HG02981 (cell line): Measurements from ENCODE around the gene MACIR.
"Not testable (repeated sequence)": the region's sequence is repeated elsewhere in the genome, so short reads cannot be mapped to it uniquely, and the experiment has no call there.

Experiments used
- ATAC-seq: cut with Tn5 transposase; IDR thresholded peaks from one replicate; pipeline ENCODE4 v1.9.1; 2021; ENCODE audit warnings: mild to moderate bottlenecking, moderate library complexity; ENCODE audit not compliant: unreplicated experiment

The MACIR gene, protein sequence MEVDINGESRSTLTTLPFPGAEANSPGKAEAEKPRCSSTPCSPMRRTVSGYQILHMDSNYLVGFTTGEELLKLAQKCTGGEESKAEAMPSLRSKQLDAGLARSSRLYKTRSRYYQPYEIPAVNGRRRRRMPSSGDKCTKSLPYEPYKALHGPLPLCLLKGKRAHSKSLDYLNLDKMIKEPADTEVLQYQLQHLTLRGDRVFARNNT

GRCh38 chr5:103258368-103258956, at the start of gene MACIR:
MACIR (plus strand) TSS chr5:103258763; CDS start chr5:103275920, 17,157 bp downstream.
- peak; percentile 83 for ATAC-seq

DNA sequence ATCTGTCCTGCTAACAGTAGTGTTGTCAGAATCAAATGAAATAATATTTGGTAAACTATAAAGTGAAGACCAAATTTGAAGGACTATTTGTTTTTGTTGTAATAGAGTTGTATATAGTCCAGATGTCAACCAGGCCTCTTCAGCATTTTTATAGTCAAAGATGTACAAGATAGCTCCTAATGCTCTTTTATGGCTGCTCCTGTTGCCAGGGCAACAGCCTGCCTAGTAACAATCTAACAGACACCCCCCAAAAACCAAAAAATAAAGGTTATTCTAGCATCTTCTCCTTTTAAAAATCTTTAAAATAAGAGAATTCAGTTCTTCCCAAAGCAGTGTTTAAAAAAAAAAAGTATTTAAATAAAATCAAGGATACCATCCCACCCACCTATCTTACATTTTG, 49.5 kb upstream of the MACIR start:
- no peak for ATAC-seq

GRCh38 chr5:103210952-103211351, 47.6 kb upstream of the MACIR start:
- ATAC-seq, result no peak

GRCh38 chr5:103211576-103212561, 46.7 kb upstream of the MACIR start:
- ATAC-seq, result peak; percentile 79

DNA sequence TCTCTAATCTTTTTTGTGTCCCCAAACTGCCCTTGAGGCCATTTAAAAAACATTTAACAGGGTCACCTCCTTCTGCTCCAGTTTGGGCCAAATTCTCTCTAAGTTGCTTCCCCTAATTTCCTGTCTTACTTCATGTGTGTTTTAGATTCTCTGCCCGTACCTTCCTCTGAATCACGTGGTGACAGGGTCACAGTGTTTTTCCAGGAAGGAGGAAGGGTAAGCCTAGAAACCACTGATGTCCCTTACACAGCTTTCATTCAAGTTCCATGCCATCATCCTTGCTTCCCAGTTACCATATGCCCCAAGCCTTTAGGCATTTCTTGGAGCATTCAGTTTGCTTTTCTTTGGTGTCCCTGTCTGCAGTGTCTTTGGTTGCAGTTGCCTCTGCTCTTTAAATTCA, 42.4 kb upstream of the MACIR start:
- ATAC-seq, result no peak

DNA sequence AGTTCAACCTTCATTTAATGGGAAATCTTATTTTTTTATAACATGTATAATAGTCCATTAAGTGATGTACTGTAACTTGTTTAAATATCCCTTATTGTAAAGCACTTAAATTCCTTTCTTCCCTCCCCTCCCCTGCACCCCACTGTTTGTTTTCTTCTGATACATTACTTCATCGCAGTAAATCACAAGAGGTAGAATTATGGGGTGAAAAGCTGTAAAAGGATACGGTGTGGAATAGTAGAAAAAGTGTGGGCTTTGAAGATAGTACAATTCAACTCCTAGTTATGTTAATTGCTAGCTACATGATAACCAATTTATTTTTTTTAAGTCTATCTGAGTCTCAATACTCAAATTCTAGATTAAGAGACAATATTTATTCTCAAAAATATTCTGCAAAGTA, 41.9 kb upstream of the MACIR start:
- ATAC-seq, result no peak

DNA sequence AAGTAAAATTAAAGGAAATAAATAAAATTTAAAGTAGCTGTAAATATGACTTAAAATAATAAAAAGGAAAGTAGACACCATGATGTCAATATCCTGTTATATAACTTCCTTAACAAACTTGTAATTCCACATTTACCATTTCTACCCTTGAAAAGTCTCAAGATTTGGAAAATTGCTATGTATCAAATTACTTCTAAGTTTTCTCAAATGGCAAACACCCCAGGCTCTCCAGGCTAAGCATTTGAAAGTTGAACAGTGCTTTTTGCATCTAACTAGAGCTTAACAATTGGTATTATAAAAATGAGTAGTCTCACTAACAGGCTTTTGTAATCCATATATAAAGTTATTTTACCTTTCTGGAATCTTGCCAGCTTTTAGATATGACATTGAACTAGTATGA, 41.5 kb upstream of the MACIR start:
- no peak for ATAC-seq

- no peak for ATAC-seq
These were observed 40.4 kb upstream of the MACIR start for GRCh38 chr5:103218164-103218563.

- ATAC-seq, result not testable (repeated sequence)
These were observed 39.5 kb upstream of the MACIR start for GRCh38 chr5:103219074-103219473.

- no peak for ATAC-seq
These were observed 35.3 kb upstream of the MACIR start for GRCh38 chr5:103223031-103223955.

GRCh38 chr5:103224118-103224893, 34.3 kb upstream of the MACIR start:
- ATAC-seq, result peak; percentile 87

GRCh38 chr5:103224894-103225246, 33.7 kb upstream of the MACIR start:
- no peak for ATAC-seq

DNA sequence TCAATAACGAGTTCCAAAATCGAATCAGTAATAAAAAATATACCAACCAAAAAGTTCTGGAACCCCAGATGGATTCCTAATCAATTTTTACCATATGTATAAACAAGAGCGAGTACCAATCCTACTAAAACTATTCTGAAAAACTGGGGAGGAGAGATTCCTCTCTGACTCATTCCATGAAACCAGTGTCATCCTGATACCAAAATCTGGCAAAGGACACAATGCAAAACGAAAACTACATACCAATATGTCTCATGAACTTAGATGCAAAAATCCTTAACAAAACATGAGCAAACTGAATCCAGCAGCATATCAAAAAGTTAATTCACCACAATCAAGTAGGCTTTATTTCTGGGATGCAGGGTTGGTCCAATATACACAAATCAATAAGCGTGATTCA, 30.5 kb upstream of the MACIR start:
- no peak for ATAC-seq

- no peak for ATAC-seq
These were observed 30.0 kb upstream of the MACIR start for GRCh38 chr5:103228588-103228987.

- peak; percentile 72 for ATAC-seq
These were observed 26.1 kb upstream of the MACIR start for GRCh38 chr5:103232393-103232999.

DNA sequence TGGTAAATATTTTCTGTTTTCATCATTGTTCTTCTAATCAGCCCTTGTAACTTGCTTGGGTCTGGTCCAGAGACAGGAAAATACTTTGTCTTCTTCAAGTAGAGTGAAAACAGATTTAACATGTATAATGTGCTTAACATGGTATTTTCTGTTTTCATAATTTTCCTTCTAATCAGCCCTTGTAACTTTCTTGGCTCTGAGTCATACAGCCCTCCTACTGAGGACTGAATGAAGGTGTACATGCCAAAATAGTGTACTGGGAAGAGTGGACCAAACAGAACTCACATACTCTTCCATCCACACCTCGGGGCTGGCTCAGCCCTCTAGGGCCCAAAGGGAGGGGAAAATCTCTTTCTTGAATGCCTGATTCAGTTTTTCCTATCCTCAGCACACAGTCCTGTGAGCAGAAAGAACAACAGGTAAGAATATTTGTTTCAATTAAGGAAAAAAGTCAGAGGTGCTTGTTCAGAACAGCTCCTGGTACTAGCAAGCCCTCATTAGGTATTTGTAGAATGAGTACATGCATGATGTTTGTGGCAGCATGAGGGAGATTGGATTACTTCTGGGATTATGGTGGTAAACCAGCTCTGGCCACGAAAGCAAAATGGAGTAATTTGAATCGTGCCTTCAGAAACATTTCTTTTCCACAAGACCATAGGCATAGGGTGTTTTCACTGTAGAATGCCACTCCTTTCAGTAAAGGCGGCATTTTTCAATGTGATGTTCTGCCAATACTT, 24.2 kb upstream of the MACIR start:
- no peak for ATAC-seq

DNA sequence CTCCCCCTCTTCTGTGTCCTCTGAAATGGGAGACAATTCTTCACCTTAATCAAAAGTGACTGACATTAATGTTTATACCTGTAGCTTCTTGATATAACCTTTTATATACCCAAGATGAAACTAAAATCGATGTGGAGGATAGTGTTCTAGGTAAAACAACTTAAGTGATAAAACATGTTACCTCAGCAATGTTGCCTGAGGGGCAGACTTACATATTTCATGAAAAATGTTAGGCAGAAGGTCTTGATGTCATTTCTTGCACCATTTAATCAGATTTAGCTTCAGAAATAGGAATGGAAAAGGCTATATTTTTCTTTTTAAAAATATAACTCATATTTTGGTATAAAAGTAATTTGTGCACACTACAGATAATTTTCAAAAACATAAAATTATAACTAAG, 22.7 kb upstream of the MACIR start:
- ATAC-seq, result no peak

GRCh38 chr5:103237778-103238177, 20.8 kb upstream of the MACIR start:
- no peak for ATAC-seq

DNA sequence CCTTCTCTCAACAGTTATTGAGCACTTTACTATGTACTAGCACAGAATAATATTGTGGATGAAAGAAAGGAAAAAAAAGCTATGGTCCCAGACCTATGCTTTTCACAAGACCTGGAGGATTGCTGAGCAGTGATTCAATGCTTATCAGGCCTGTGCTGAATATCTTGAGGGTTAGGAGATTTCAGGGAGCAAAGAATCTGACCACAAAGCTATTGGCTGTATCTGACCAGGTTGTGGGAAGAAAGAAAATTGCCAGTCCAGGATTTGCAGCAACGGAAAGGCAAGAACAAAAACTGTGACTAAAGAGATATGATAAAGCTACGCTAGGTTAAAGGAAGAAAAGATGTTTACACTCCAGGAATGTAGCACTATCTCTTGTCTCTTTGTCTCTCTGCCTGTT, 14.9 kb upstream of the MACIR start:
- no peak for ATAC-seq
